Panc1 (cell line): ENCODE results near the gene CCBE1.

Experiments
- POLR2AphosphoS5 ChIP-seq: IDR thresholded peaks from 2 replicates; pipeline ENCODE4 v1.6.1; 2012; ENCODE audit warnings: mild to moderate bottlenecking, low read depth, low read length, moderate library complexity
- SIN3A ChIP-seq: IDR thresholded peaks from 2 replicates; pipeline ENCODE4 v1.6.1; 2012; ENCODE audit warnings: low read depth, mild to moderate bottlenecking, low read length, moderate library complexity, borderline replicate concordance; ENCODE audit not compliant: insufficient read depth
- TF ChIP-seq, protein P1 (sequence below): fragments of 450-650 bp; IDR thresholded peaks from 2 replicates; pipeline ENCODE4 v1.5.1; 2017; ENCODE audit warnings: mild to moderate bottlenecking

DNA sequence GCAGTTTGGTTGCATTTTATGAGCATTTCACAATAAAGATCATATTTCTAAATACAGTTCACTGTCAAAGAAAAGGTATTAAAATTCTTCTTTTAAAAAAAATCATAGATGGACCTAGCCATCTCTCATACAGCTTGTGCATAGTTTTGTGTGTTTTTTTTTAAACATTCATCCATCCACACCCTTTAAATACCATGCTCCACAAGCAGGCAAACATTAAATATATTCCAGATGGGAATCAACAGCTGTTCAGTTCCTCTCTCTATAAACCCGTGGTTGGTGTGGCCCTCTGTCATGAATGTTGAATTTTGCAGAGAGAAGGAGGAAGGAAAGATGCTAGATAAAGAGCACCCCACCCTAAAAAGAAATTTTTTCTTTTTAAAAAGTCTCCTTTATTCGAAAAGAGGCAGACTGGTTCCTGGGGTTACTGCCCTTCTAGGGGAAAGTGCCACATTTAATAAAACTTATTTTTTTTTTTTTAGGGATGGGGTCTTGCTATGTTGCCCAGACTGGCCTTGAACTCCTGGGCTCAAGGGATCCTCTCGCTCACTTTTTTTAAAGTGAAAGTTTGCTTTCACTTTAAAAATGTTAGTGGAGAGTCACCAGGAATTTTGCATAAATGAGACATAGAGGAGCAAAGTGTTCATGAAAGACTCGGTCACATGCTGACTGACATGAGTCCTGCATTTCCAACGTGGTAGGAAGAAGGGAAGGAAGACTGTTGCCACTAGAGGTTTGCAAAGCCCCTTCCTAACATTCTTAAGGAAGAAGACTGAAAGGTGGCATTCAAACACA lies 264.2 kb downstream of the CCBE1 start:
- TF ChIP-seq, protein P1, sequence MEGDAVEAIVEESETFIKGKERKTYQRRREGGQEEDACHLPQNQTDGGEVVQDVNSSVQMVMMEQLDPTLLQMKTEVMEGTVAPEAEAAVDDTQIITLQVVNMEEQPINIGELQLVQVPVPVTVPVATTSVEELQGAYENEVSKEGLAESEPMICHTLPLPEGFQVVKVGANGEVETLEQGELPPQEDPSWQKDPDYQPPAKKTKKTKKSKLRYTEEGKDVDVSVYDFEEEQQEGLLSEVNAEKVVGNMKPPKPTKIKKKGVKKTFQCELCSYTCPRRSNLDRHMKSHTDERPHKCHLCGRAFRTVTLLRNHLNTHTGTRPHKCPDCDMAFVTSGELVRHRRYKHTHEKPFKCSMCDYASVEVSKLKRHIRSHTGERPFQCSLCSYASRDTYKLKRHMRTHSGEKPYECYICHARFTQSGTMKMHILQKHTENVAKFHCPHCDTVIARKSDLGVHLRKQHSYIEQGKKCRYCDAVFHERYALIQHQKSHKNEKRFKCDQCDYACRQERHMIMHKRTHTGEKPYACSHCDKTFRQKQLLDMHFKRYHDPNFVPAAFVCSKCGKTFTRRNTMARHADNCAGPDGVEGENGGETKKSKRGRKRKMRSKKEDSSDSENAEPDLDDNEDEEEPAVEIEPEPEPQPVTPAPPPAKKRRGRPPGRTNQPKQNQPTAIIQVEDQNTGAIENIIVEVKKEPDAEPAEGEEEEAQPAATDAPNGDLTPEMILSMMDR = no peak
- TF ChIP-seq SIN3A (no peak), POLR2AphosphoS5 (no peak)
